Measurements from ENCODE around the gene ZNF221.
"Not testable (repeated sequence)": the region's sequence is repeated elsewhere in the genome, so short reads cannot be mapped to it uniquely, and the experiment has no call there.

ZNF221 gene

DNA sequence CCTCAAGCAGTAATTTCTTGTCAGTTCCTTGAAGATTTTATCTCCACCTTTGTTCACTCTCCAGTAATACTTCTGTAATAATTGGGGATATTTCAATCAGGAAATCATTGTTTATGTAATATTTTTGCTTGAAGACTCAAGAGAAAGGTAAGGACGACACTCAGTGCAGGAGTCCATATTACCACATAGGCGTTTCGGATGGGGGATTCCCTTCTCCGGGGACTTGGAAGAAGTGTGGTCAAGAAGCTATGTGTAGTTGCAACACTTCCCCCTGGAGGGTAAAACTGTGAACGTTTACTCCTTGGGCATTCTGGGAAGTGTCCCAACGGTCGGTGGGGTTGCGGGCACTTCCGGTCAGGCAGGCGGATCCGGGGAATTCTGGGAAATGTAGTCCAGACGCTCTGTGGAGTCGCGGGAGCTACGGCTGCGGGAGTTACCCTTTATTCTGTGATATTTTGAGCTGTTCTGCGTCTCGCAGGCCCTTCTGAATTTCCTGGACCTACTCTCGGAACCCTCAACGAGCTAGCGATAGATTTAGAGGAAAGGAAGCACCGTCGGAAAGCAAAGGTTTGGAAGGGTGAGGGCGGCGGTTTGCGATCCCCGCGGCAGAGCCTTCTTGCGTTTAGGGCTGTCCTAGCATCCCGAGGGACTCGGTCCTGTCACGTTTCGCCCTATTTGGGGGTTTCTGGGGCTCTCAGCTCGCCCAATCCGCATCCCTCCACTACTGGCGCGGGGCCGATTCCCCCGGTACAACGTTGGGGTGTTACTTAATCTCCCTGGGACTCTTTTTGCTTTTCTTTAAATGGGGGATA lies at the start of gene ZNF221:
Gene ZNF221, plus strand, starts transcription at position 395 of the 812 bp plus-strand sequence. CDS start 11,499 bp downstream, outside the sequence.
- peak; percentile 22 for DNase-seq (ENCODE audit: low read depth, low spot score)

GRCh38 chr19:43901395-43902390 lies 49.3 kb upstream of the ZNF221 start:
- peak; percentile 21 for DNase-seq (ENCODE audit: low read depth, low spot score)

GRCh38 chr19:43902399-43902798 lies 48.6 kb upstream of the ZNF221 start:
- no peak for DNase-seq (ENCODE audit: low read depth, low spot score)

GRCh38 chr19:43905897-43906296 lies 45.1 kb upstream of the ZNF221 start:
- DNase-seq (ENCODE audit: low read depth, low spot score): no peak

- DNase-seq (ENCODE audit: low read depth, low spot score): no peak
Measured at GRCh38 chr19:43906774-43907173, 44.3 kb upstream of the ZNF221 start.

DNA sequence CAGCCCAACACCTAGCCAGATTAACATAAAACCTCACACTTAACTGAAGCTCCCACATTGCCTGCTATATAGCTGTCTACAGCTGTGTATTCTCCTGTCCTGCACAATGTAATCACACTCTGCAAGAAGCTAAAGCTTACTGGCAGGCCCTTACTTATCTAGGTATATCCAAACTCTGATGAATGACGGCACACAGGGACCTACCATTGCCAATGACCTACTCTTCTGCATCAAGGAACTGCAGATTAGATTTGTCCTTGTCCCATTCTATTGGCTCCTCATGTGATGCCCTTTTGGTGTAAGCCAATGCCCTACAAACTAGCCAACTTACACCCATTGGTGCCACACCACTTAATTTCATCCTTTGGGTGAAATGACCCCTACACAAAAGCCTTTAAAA lies 42.4 kb upstream of the ZNF221 start:
- no peak for DNase-seq (ENCODE audit: low read depth, low spot score)

GRCh38 chr19:43910884-43911283 lies 40.1 kb upstream of the ZNF221 start:
- DNase-seq (ENCODE audit: low read depth, low spot score): no peak

GRCh38 chr19:43913383-43913782 lies 37.6 kb upstream of the ZNF221 start:
- DNase-seq (ENCODE audit: low read depth, low spot score): no peak

- no peak for DNase-seq (ENCODE audit: low read depth, low spot score)
Measured at GRCh38 chr19:43914051-43914450, 37.0 kb upstream of the ZNF221 start.

DNA sequence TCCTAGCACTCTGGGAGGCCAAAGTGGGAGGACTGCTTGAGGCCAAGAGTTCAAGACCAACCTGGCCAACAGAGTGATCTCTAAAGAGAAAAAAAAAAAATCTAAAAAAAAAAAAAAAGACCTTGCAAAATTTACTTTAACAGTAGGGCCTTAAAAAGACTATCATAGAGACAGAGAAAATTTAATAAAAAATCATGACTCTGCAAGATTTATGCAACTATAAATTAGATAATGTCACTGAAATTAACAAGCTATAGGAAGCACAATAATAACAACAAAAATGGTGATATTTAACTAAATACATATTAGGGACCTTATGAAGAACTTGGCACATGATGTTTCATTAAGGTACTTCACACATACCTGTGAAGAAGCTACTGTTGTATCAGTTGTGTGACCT lies 27.2 kb upstream of the ZNF221 start:
- DNase-seq (ENCODE audit: low read depth, low spot score): no peak

GRCh38 chr19:43928820-43929219 lies 22.2 kb upstream of the ZNF221 start:
- no peak for DNase-seq (ENCODE audit: low read depth, low spot score)

- DNase-seq (ENCODE audit: low read depth, low spot score): no peak
Measured at GRCh38 chr19:43934055-43934984, 16.7 kb upstream of the ZNF221 start.

- DNase-seq (ENCODE audit: low read depth, low spot score): peak; percentile 75
Measured at GRCh38 chr19:43934985-43935708, 15.9 kb upstream of the ZNF221 start, which contains the start of gene ZNF45. ZNF45 (minus strand) TSS chr19:43935282; CDS start chr19:43922185, 13,097 bp downstream.

- no peak for DNase-seq (ENCODE audit: low read depth, low spot score)
Measured at GRCh38 chr19:43936188-43936587, 14.8 kb upstream of the ZNF221 start.

- no peak for DNase-seq (ENCODE audit: low read depth, low spot score)
Measured at GRCh38 chr19:43939557-43940260, 11.3 kb upstream of the ZNF221 start.

DNA sequence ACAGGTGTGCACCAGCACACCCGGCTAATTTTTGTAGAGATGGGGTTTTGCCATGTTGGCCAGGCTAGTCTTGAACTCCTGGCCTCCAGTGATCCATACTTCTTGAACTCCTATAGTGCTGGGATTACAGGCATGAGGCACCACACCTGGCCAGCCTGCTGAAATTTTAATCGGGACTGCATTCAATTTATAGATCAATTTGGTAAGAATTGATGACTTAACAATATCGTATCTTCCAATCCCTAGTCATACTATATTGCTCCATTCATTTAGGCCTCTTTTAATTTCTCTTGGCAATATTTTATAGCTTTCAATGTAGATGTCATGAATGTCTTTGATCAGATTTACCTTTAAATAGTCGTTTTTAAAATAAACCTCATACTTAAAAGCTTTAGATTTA lies 10.3 kb upstream of the ZNF221 start:
- no peak for DNase-seq (ENCODE audit: low read depth, low spot score)

GRCh38 chr19:43941209-43941608 lies 9.8 kb upstream of the ZNF221 start:
- DNase-seq (ENCODE audit: low read depth, low spot score): no peak

GRCh38 chr19:43947412-43947811 lies 3.6 kb upstream of the ZNF221 start:
- not testable (repeated sequence) for DNase-seq (ENCODE audit: low read depth, low spot score)

DNA sequence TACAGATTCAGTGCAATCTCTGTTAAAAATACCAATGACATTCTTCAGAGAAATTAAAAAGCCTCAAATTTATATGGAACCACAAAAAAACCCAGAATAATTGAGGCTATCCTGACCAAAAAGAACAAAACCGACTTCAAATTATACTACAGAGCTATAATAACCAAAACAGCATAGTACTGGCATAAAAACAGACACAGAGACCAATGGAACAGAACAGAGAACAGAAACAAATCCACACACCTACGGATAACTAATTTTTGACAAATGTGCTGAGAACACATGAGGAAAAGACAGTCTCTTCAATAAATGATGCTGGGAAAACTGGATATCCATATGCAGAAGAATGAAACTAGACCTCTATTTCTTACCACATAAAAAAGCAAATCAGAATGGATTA lies 1.2 kb upstream of the ZNF221 start:
- DNase-seq (ENCODE audit: low read depth, low spot score): not testable (repeated sequence)

DNA sequence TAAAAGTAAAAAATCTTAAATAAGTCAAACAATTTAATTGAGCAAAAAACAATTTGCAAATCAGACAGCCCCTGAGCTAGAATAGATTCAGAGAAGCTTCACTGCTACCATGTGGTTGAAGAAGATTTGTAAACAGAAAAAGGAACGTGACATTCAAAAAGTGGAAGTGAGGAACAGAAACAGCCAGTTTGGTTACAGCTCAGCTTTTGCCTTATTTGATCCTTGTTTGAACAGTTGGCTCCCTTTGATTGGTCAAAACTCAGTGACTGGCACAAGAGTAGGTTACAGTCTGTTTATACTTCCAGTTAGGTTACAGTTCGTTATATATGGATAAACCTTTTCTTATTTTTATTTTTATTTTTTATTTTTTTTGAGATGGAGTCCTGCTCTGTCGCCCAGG lies 5.8 kb downstream of the ZNF221 start:
- no peak for DNase-seq (ENCODE audit: low read depth, low spot score)

Data from activated naive CD8-positive, alpha-beta T cell treated with anti-CD3 and anti-CD28 coated beads, Interleukin-2, amount 50 U/mL, for 16 hours (primary cell).